ENCODE results near the gene WFIKKN2. TPM values are rescaled to one million over a fixed set of nuclear protein-coding genes. Genes with fewer than 3 reads are reported as not detected.
A peak's percentile ranks its signal among the peaks of the same experiment; 100 is the strongest.

WFIKKN2 gene
- total and polyA plus RNA-seq, 2 of the 13 experiments (the other 11 are each of a cell fraction or from before 2014, with no cell fraction given): not detected

- TF ChIP-seq BCLAF1 (IDR thresholded peaks at IDR 0.05) (no peak), ZBTB21 (CRISPR knock-in tag; IDR thresholded peaks at IDR 0.05) (peak; percentile 78; the same call in 1 of the 2 replicates), ZFP1 (CRISPR knock-in tag; IDR thresholded peaks at IDR 0.05) (peak; percentile 38; the same call in 1 of the 2 replicates), ZFP82 (CRISPR knock-in tag; IDR thresholded peaks at IDR 0.05; ENCODE audit: borderline replicate concordance) (no peak), ZFP36 (IDR thresholded peaks at IDR 0.05; ENCODE audit: borderline replicate concordance, low read depth, low read length, partially characterized antibody) (peak; percentile 48), ZKSCAN8 (CRISPR knock-in tag; IDR thresholded peaks at IDR 0.05; ENCODE audit: borderline replicate concordance) (no peak), ZNF510 (CRISPR knock-in tag; IDR thresholded peaks at IDR 0.05; ENCODE audit: low read depth) (no peak), CREM (IDR thresholded peaks at IDR 0.05) (peak; percentile 65; the same call in 1 of the 2 replicates), CREM (CRISPR knock-in tag; IDR thresholded peaks at IDR 0.05) (no peak), RFXAP (CRISPR knock-in tag; IDR thresholded peaks at IDR 0.05; ENCODE audit: borderline replicate concordance) (peak; percentile 77; the same call in 1 of the 2 replicates), CCDC6 (CRISPR knock-in tag; IDR thresholded peaks at IDR 0.05) (no peak), MTF2 (CRISPR knock-in tag; IDR thresholded peaks at IDR 0.05; ENCODE audit: borderline replicate concordance) (no peak), HMG20A (CRISPR knock-in tag; IDR thresholded peaks at IDR 0.05; ENCODE audit: borderline replicate concordance) (peak; percentile 58; the same call in 1 of the 2 replicates), BRD4 (CRISPR knock-in tag; IDR thresholded peaks at IDR 0.05) (0 out of 2 replicates have a peak, but pooled peaks have one; percentile 62), ZNF446 (CRISPR knock-in tag; IDR thresholded peaks at IDR 0.05) (no peak), ZNF24 (IDR thresholded peaks at IDR 0.05) (no peak), TMF1 (CRISPR knock-in tag; IDR thresholded peaks at IDR 0.05; ENCODE audit: low read depth) (no peak), ZNF607 (CRISPR knock-in tag; IDR thresholded peaks at IDR 0.05; ENCODE audit: borderline replicate concordance) (0 out of 2 replicates have a peak, but pooled peaks have one; percentile 33), ZNF644 (CRISPR knock-in tag; IDR thresholded peaks at IDR 0.05; ENCODE audit: low read depth) (no peak), MATR3 (CRISPR knock-in tag; IDR thresholded peaks at IDR 0.05) (no peak)
- TF ChIP-seq, protein P1, sequence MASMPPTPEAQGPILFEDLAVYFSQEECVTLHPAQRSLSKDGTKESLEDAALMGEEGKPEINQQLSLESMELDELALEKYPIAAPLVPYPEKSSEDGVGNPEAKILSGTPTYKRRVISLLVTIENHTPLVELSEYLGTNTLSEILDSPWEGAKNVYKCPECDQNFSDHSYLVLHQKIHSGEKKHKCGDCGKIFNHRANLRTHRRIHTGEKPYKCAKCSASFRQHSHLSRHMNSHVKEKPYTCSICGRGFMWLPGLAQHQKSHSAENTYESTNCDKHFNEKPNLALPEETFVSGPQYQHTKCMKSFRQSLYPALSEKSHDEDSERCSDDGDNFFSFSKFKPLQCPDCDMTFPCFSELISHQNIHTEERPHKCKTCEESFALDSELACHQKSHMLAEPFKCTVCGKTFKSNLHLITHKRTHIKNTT (CRISPR knock-in tag; IDR thresholded peaks at IDR 0.05): no peak; the same call in 1 of the 2 replicates
- TF ChIP-seq, protein P2, sequence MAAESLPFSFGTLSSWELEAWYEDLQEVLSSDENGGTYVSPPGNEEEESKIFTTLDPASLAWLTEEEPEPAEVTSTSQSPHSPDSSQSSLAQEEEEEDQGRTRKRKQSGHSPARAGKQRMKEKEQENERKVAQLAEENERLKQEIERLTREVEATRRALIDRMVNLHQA (CRISPR knock-in tag; IDR thresholded peaks at IDR 0.05): no peak
- TF ChIP-seq, protein P3, sequence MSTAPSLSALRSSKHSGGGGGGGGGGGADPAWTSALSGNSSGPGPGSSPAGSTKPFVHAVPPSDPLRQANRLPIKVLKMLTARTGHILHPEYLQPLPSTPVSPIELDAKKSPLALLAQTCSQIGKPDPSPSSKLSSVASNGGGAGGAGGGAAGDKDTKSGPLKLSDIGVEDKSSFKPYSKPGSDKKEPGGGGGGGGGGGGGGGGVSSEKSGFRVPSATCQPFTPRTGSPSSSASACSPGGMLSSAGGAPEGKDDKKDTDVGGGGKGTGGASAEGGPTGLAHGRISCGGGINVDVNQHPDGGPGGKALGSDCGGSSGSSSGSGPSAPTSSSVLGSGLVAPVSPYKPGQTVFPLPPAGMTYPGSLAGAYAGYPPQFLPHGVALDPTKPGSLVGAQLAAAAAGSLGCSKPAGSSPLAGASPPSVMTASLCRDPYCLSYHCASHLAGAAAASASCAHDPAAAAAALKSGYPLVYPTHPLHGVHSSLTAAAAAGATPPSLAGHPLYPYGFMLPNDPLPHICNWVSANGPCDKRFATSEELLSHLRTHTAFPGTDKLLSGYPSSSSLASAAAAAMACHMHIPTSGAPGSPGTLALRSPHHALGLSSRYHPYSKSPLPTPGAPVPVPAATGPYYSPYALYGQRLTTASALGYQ (CRISPR knock-in tag; IDR thresholded peaks at IDR 0.05): 0 out of 2 replicates have a peak, but pooled peaks have one; percentile 54
- TF ChIP-seq, protein P4, sequence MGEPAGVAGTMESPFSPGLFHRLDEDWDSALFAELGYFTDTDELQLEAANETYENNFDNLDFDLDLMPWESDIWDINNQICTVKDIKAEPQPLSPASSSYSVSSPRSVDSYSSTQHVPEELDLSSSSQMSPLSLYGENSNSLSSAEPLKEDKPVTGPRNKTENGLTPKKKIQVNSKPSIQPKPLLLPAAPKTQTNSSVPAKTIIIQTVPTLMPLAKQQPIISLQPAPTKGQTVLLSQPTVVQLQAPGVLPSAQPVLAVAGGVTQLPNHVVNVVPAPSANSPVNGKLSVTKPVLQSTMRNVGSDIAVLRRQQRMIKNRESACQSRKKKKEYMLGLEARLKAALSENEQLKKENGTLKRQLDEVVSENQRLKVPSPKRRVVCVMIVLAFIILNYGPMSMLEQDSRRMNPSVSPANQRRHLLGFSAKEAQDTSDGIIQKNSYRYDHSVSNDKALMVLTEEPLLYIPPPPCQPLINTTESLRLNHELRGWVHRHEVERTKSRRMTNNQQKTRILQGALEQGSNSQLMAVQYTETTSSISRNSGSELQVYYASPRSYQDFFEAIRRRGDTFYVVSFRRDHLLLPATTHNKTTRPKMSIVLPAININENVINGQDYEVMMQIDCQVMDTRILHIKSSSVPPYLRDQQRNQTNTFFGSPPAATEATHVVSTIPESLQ (CRISPR knock-in tag; conservative IDR thresholded peaks at IDR 0.05): no peak
These were observed 8.8 kb downstream of the WFIKKN2 start (continued) for GRCh38 chr17:50844117-50844700.
